Measurements from ENCODE around the gene CIDEB.

DNA sequence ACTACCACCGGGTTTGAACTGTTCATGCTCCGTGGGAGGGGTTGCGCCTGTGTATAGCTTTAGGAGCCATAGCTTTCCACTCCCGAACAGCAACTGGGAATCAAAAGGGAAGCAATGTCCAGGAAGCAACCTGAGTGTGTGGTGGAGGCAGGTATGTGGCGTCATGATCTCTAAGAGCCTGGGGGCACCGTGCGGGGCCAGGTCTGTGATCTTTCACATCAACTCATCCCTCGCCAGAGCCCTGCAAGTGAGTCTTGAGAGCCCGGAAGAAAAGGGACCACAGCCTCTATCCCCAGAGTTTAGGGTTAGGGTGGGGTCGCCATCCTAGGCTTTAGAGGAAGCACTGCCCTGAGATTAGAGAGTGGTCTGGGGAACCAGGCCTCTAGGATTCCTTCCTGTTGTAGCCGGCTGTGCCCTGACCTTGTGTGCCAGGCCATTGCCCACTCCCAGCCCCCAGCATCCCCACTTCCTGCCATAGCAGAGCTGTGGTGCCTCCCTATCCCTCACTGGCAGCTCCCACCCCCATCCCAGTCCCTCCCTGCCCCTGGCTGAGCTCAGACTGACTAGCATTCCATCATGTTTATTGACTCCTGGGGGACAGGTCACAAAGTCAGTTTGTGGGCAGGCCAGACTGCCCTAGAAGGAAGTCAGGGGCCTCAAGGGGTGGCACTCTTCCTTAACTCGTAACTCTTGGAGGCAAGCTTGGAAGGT lies 27.8 kb upstream of the CIDEB start:
- no peak for TF ChIP-seq CTCF (IDR thresholded peaks at IDR 0.05; ENCODE audit: insufficient read depth, low read length, poor library complexity, severe bottlenecking)
- TF ChIP-seq EZH2phosphoT487 (conservative IDR thresholded peaks at IDR 0.05; ENCODE audit: low read length) = no peak
